Mucosa of rectum (tissue), 2 donors: ENCODE data around the gene LOXL3.
"Not testable (repeated sequence)": the region's sequence is repeated elsewhere in the genome, so short reads cannot be mapped to it uniquely, and the experiment has no call there.

Experiments used
- H3K27ac ChIP-seq, 2 donors: one replicate each; pipeline ENCODE4 v1.7.0; 2013; ENCODE audit warnings: inconsistent platforms in 2 of 2, low read depth in 2 of 2, low read length in 2 of 2
- H3K27me3 ChIP-seq, 2 donors: one replicate each; pipeline ENCODE4 v1.7.0; 2013; ENCODE audit warnings: low read length in 2 of 2; ENCODE audit not compliant: control insufficient read depth in 2 of 2, insufficient read depth in 2 of 2
- H3K36me3 ChIP-seq, 2 donors: one replicate each; pipeline ENCODE4 v1.7.0; 2013; ENCODE audit warnings: low read length in 2 of 2; ENCODE audit not compliant: control insufficient read depth in 2 of 2, insufficient read depth in 2 of 2
- H3K4me1 ChIP-seq, 2 donors: one replicate each; pipeline ENCODE4 v1.7.0; 2013; ENCODE audit warnings: low read length in 2 of 2, mild to moderate bottlenecking in 1 of 2; ENCODE audit not compliant: control insufficient read depth in 2 of 2, insufficient read depth in 2 of 2
- H3K4me3 ChIP-seq, 2 donors: one replicate each; pipeline ENCODE4 v1.7.0; 2013; ENCODE audit warnings: low read length in 2 of 2
- H3K9ac ChIP-seq, 2 donors: one replicate each; pipeline ENCODE4 v1.7.0; 2013; ENCODE audit warnings: low read length in 2 of 2, low read depth in 1 of 2, mild to moderate bottlenecking in 1 of 2
- H3K9me3 ChIP-seq, 2 donors: one replicate each; pipeline ENCODE4 v1.7.0; 2013; ENCODE audit warnings: low read length in 2 of 2; ENCODE audit not compliant: control insufficient read depth in 2 of 2
- donor health status: healthy.
- donor health status: Normal muscosa, but diverticular disease.

The LOXL3 gene

DNA sequence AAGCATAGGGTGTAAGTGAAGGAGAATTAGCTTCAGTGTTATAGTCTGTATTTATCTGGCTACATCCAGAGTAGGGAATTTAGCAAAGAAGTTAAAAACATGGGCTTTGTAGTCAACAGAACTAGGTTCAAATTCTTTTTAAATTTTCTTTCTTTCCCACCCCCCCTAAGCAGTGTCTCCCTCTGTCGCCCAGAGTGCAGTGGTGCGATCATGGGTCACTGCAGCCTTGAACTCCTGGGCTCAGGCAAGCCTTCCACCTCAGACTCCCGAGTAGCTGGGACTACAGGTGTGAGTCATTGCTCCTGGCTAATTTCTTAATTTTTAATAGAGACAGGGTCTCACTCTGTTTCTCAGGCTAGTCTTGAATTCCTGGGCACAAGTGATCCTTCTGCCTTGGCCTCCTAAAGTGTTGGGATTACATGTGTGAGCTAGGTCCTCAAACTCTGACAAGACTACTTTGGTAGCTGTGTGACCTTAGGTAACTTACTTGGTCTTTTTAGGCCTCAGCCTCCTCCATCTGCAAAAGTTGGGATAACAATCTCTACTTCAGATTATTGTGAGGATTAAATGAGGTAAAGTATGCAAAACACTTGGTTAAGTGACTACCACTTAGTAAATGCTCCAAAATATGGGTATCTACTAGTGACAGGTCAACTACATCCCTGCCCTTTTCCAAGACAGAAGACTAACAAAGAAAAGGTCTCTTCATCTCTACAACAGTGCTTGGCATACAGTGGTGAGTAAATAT lies 18.6 kb upstream of the LOXL3 start:
- Histone ChIP-seq H3K9me3 (no peaks in the 10 kb centered on the region), H3K4me1 (no peaks in the 10 kb centered on the region), H3K27ac (no peak overlapping the region), H3K27me3 (no peaks in the 10 kb centered on the region), H3K9ac (no peak overlapping the region), H3K4me3 (no peak overlapping the region), H3K36me3 (no peaks in the 10 kb centered on the region)

GRCh38 chr2:74571058-74571457 lies 17.3 kb upstream of the LOXL3 start:
- Histone ChIP-seq H3K4me1 (peaks cover 0 to 4% of the 10 kb centered on the region in 2 donors), H3K27me3 (no peaks in the 10 kb centered on the region), H3K27ac (no peak overlapping the region), H3K4me3 (no peak overlapping the region), H3K9ac (no peak overlapping the region), H3K9me3 (no peaks in the 10 kb centered on the region), H3K36me3 (no peaks in the 10 kb centered on the region)

- no peaks in the 10 kb centered on the region for H3K36me3 ChIP-seq
- no peak overlapping the region for H3K4me3 ChIP-seq
- H3K9me3 ChIP-seq, result no peaks in the 10 kb centered on the region
- H3K9ac ChIP-seq, result no peak overlapping the region
- H3K4me1 ChIP-seq, result peaks cover 0 to 4% of the 10 kb centered on the region in 2 donors
- H3K27ac ChIP-seq, result no peak overlapping the region
- H3K27me3 ChIP-seq, result no peaks in the 10 kb centered on the region
Observed at GRCh38 chr2:74569686-74570085, 15.9 kb upstream of the LOXL3 start.

- no peak overlapping the region for H3K27ac ChIP-seq
- no peaks in the 10 kb centered on the region for H3K9me3 ChIP-seq
- H3K9ac ChIP-seq, result no peak overlapping the region
- H3K4me1 ChIP-seq, result peaks cover 0 to 4% of the 10 kb centered on the region in 2 donors
- no peak overlapping the region for H3K4me3 ChIP-seq
- H3K27me3 ChIP-seq, result no peaks in the 10 kb centered on the region
- no peaks in the 10 kb centered on the region for H3K36me3 ChIP-seq
Observed at GRCh38 chr2:74567881-74568280, 14.1 kb upstream of the LOXL3 start.

- Histone ChIP-seq H3K9me3 (no peaks in the 10 kb centered on the region), H3K36me3 (no peaks in the 10 kb centered on the region), H3K27ac (no peak overlapping the region), H3K4me3 (no peak overlapping the region), H3K27me3 (no peaks in the 10 kb centered on the region), H3K4me1 (peaks cover 0 to 4% of the 10 kb centered on the region in 2 donors), H3K9ac (no peak overlapping the region)
Observed at GRCh38 chr2:74566754-74567085, 13.0 kb upstream of the LOXL3 start.

GRCh38 chr2:74566076-74566753 lies 12.5 kb upstream of the LOXL3 start:
- no peaks in the 10 kb centered on the region for H3K9me3 ChIP-seq

DNA sequence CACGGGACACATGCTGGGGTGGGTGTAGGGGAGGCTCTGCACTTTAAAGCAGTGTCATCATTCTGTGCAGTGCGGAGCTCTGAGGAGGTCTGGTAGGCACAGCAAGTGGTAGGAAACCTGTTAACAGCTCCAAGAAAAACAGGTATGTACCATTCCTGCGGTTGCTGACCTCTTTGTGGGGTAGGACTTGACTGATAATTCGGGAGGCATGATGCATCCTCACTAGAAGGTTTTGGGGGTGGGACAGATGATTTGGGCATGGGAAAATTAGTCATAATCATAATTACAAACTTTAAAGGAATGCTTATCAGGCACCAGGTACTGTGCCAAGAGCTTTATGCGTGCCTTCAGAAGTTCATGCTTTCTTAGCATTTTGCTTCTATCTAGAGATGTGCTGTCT lies 10.5 kb upstream of the LOXL3 start:
- Histone ChIP-seq H3K9me3 (no peaks in the 10 kb centered on the region), H3K27me3 (no peaks in the 10 kb centered on the region), H3K9ac (no peak overlapping the region), H3K27ac (no peak overlapping the region), H3K36me3 (no peaks in the 10 kb centered on the region), H3K4me1 (peaks cover 2 to 17% of the 10 kb centered on the region in 2 donors), H3K4me3 (no peak overlapping the region)

More at GRCh38 chr2:74566076-74566753, 12.5 kb upstream of the LOXL3 start:
- no peak overlapping the region for H3K9ac ChIP-seq
- H3K4me3 ChIP-seq, result no peak overlapping the region
- H3K27me3 ChIP-seq, result no peaks in the 10 kb centered on the region
- no peaks in the 10 kb centered on the region for H3K36me3 ChIP-seq
- peaks cover 0 to 4% of the 10 kb centered on the region in 2 donors for H3K4me1 ChIP-seq
- H3K27ac ChIP-seq, result no peak overlapping the region

DNA sequence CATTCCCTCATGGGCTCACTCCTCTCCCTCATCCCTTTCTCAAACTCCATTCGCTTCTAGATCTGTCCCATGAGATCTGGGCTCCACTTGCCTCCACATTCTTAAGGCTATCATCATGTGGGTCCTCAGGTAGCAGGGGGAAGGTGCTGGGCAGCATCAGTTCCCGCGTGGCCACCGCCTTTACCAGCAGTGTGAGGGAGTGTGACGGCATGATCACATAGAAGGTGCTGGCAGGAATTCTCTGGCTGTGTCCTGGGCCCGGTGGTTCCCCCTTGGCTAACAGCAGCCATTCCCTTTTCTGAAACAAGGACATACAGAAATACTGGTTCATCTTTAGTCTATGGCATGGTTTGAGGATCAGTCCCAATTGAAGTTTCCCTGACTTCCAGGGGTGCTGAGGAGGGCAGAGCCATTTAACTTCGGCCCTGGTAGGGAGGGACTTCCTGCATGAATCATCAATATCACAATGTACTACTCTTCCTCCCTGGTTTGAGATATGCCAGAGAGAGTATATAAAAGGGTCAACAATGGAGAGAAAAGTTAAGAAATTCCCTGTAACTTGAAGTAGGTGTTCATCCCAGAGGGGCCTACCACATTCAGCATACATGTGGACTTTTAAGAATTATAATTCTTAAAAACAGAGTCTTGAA lies 8.5 kb upstream of the LOXL3 start:
- peaks cover 5 to 29% of the 10 kb centered on the region in 2 donors for H3K4me1 ChIP-seq
- no peaks in the 10 kb centered on the region for H3K27me3 ChIP-seq
- H3K9me3 ChIP-seq, result no peaks in the 10 kb centered on the region
- no peak overlapping the region for H3K4me3 ChIP-seq
- no peak overlapping the region for H3K9ac ChIP-seq
- H3K36me3 ChIP-seq, result peaks cover 0 to 2% of the 10 kb centered on the region in 2 donors
- no peak overlapping the region for H3K27ac ChIP-seq

GRCh38 chr2:74561022-74561421 lies 7.3 kb upstream of the LOXL3 start:
- not testable (repeated sequence) for H3K9me3 ChIP-seq, H3K36me3 ChIP-seq, H3K27ac ChIP-seq, H3K4me3 ChIP-seq, H3K27me3 ChIP-seq, H3K9ac ChIP-seq
- peaks cover 5 to 28% of the 10 kb centered on the region in 2 donors for H3K4me1 ChIP-seq

DNA sequence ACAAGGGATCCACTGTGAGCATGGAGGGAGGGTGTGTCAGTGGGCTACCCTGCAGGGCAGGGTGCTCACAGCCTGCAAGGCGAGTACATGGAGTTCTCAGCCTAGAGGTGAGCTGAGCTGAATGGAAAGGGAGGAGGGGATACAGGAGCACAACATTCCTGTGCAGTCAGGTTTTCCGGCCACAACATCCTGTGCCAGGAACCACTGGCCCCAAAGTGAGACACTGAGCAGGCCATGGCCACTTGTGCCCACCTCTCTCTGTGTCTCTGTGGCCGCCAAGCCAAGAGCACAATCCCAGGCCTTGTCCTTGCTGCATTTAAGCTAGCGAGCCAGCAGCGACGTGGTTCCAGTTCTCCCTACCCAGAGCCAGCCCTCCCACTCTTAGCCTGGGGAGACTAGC lies 6.8 kb upstream of the LOXL3 start:
- Histone ChIP-seq H3K27ac (no peak overlapping the region), H3K36me3 (peaks cover 0 to 8% of the 10 kb centered on the region in 2 donors), H3K4me3 (no peak overlapping the region), H3K9ac (no peak overlapping the region), H3K9me3 (no peaks in the 10 kb centered on the region), H3K27me3 (no peaks in the 10 kb centered on the region), H3K4me1 (peaks cover 5 to 28% of the 10 kb centered on the region in 2 donors)
